ENCODE measurements around the gene SNTG2. TPM values are rescaled to one million over a fixed set of nuclear protein-coding genes. Genes with fewer than 3 reads are reported as not detected.

SNTG2 gene
- total RNA-seq, 1 donor from 2014 or later, result not detected

- DNase-seq (ENCODE audit: low read depth in 2 of 2), result no peak
Measured at GRCh38 chr2:926259-926793, 24.3 kb upstream of the SNTG2 start.

DNA sequence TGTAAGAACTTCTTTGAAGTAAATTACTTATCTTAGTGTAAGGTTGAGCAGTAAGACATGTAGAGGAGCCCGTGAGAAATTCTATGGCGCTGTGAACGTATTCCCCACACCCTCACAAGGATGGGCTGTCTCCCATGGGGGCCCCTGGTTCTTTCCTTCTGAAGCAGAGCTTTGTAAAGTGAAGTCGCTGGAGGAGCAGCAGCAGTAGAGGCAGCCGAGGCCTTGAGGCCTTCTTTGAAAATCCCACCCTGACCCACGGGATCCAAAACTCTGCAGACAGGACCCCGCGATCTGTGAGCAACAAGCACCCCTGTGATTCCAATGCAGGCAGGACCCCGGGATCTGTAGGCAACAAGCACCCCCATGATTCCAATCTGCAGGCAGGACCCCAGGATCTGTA is 23.8 kb upstream of the SNTG2 start:
- no peak for DNase-seq (ENCODE audit: low read depth in 2 of 2)

DNA sequence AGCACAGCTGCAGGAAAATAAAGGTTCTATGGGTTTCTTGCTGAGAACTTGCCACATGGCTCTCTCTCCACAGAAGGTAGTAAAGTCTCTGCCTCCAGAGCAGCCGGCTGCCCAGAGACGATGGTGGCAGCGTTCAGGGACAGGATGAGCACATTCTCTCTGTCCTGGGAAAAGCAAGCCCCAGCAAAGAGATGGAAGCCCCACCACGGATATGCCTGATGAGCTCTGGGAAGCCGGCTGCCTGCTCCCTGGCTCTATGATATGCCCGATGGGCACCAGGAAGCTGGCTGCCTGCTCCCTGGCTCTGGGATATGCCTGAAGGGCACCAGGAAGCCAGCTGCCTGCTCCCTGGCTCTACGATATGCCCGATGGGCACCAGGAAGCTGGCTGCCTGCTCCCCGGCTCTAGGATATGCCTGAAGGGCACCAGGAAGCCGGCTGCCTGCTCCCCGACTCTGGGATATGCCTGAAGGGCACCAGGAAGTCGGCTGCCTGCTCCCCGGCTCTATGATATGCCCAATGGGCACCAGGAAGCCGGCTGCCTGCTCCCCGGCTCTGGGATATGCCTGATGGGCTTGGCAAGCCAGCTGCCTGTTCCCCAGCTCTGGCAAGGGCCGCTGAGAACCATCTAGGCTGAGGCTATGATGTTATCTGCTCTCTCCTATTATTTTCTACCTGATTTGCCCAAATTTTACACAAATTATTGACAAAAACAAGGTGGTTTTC is 21.5 kb upstream of the SNTG2 start:
- no peak for DNase-seq (ENCODE audit: low read depth in 2 of 2)

- DNase-seq (ENCODE audit: low read depth in 2 of 2), result no peak
Measured at GRCh38 chr2:929925-930324, 20.7 kb upstream of the SNTG2 start.

DNA sequence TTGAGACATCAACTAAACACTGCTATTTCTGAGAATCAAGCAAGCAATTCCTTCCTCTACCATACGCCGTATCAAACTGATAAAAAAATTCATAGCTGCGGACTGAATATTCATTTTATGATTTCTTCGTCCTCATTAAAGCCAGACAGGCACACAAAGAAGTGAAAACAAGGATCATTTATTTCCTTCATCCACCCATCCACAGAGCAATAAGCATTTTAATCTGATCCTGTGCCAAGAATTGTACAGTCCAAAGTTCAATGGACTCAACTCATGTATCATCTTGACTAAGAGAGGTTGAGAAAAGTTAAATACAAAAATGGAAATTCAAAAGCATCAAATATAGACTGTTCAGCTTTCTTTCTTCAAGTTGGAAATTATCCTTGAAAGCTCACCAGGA is 19.7 kb upstream of the SNTG2 start:
- DNase-seq (ENCODE audit: low read depth in 2 of 2), result no peak

GRCh38 chr2:932320-933115 is 18.1 kb upstream of the SNTG2 start:
- DNase-seq (ENCODE audit: low read depth in 2 of 2), result no peak

GRCh38 chr2:933734-934295 is 16.8 kb upstream of the SNTG2 start:
- DNase-seq (ENCODE audit: low read depth in 2 of 2), result no peak

DNA sequence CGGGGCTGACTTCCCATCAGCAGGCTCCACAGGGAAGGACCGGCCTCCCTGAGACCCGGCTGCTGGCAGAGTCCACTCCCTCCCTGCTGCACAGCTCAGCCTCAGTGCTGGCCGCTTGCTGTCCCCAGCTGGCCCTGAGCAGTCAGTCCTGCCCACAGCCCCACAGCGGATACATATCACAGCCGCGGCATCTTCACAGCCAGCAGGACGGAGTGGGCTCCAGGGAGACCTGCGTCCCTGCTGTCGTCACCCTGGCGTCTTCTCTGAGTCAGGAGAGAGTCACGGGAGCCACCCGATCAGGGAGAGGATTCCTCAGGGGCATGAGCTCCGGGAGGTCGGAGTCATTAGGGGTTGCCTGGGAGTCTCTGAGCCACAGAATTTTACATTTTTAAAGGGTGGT is 13.1 kb upstream of the SNTG2 start:
- DNase-seq (ENCODE audit: low read depth in 2 of 2), result no peak

- DNase-seq (ENCODE audit: low read depth in 2 of 2), result no peak
Measured at GRCh38 chr2:938181-939005, 12.3 kb upstream of the SNTG2 start.

GRCh38 chr2:939936-940601 is 10.6 kb upstream of the SNTG2 start:
- DNase-seq (ENCODE audit: low read depth in 2 of 2), result no peak

DNA sequence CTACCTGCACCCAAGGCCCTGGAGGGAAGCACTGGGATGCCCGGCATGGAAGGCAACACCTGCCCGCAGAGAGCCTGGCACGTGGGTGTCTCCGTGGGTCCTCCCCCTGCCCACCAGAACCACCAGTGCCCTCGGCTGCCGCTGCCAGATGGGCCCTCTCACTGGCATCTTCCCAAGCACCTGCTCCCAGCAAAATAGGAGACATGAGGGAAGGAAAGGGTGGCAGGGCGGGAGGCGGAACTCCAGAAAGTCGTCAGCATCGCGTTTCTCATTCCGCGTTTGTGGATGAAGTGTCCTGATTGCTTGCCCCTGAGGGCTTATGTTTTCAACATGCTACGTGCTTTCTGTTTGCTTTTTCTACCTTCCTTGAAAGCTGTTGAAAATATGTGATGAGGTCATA is 8.8 kb upstream of the SNTG2 start:
- DNase-seq (ENCODE audit: low read depth in 2 of 2), result no peak

- DNase-seq (ENCODE audit: low read depth in 2 of 2), result no peak
Measured at GRCh38 chr2:942775-943460, 7.7 kb upstream of the SNTG2 start.

DNA sequence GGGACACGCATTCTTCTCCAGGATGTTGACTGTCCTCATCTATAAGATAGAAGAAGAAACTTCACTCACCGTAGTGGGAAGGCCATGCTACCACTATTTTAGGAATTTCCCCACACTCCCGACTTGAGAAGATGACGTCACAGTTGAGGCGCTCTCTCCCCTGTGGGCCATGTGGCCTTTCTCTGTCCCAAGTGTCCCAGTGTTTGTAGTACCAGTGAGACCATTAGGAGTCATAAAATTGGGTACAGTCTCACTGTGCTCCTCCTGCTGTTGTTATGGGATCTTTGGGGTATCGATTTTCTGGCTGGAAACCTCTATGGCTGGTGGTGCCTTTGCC is 7.2 kb upstream of the SNTG2 start:
- DNase-seq (ENCODE audit: low read depth in 2 of 2), result no peak

GRCh38 chr2:943821-944220 is 6.8 kb upstream of the SNTG2 start:
- DNase-seq (ENCODE audit: low read depth in 2 of 2), result no peak

DNA sequence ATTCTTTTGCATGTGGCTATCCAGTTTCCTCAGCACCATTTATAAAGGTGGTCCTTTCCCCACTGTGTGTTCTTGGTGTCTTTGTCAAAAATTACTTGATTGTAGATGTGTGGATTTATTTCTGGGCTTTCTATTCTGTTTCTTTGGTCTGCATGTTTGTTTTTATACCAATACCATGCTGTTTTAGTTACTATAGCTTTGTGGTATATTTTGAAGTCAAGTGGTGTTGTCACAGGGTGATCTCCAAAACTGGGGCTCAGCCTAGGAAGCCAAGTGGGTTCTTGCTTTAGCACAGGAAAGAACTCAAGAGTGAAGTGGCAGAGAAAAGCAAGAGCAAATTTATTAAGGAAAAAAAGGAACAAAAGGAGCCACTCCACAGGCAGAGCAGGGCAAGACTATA is 6.0 kb upstream of the SNTG2 start:
- no peak for DNase-seq (ENCODE audit: low read depth in 2 of 2)

- DNase-seq (ENCODE audit: low read depth in 2 of 2), result no peak
Measured at GRCh38 chr2:945104-945503, 5.5 kb upstream of the SNTG2 start.

- no peak for DNase-seq (ENCODE audit: low read depth in 2 of 2)
Measured at GRCh38 chr2:946073-946948, 4.3 kb upstream of the SNTG2 start.

- DNase-seq (ENCODE audit: low read depth in 2 of 2), result no peak
Measured at GRCh38 chr2:949384-950079, 1.1 kb upstream of the SNTG2 start.
